ENCODE results near the gene KIF9.
"Not testable (repeated sequence)": the region's sequence is repeated elsewhere in the genome, so short reads cannot be mapped to it uniquely, and the experiment has no call there.

The KIF9 gene

DNA sequence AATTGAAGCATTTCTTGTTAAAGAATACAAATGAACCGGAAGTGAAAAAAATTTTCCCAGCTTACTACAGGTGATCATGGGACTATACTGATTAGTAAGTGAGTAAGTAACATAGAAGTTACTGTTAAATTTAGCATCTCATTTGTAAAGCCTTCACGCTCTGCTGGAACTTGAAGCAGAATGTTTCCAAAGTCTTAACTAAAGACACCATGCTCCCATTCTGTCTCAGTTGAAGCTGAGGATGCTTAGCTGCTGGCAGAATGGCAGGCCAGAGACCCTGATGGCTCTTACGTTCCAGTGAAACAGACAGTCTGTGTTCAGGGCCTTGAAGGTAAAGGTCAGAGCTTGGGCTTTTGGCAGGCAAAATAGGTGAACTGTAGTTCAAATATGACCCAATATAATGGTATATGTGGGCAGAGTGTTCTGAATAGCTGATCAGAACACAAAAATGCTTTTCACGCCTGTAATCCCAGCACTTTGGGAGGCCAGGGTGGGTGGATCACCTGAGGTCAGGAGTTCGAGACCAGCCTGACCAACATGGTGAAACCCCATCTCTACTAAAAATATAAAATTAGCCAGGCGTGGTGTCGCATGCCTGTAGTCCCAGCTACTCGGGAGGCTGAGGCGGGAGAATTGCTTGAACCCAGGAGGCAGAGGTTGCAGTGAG, 9.3 kb upstream of the KIF9 start:
- DNase-seq: not testable (repeated sequence)

- DNase-seq: no peak
Measured at GRCh38 chr3:47291158-47291753, 8.7 kb upstream of the KIF9 start.

DNA sequence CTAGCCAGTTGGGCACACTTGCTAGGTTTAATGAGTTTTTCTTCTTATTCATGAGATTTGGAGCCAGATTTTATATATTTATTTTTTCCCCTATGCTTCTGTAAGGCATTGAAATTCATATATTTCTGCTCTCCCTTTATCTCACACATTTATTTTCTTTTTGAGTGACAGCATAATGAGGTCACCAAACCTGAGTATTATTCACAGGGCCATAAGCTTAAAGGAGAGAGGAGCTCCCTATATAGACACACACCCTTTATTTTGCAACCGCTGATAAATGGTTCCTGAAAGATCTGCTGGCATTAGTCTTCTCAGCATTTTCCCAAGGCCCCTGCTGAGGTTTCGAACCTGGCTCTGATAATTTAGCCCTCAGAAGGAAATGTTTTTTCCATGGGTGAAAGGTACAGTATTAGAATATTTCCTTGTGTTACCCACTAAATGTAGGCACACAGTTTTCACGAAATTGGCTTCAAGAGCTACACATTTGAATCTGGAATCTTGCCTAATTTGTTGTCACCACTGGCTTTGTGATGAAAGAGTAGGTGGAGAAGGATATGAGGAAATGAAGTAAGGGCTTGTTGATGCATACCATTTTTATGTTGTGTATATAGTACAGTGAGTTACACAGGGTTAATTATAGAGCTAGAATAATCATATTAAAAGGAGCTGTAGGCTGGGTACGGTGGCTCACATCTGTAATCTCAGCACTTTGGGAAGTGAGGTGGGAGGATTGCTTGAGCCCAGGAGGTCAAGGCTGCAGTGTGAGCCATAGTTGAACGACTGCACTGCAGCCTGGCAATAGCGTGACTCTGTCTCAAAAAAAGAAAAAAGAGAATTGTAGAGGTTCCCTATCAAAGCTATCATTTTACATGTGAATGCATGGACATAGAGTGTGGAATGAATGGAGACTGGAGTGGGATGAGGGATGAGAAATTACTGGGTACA, 6.6 kb upstream of the KIF9 start:
- no peak for DNase-seq

- DNase-seq: no peak
Measured at GRCh38 chr3:47283591-47284364, 1.2 kb upstream of the KIF9 start.

DNA sequence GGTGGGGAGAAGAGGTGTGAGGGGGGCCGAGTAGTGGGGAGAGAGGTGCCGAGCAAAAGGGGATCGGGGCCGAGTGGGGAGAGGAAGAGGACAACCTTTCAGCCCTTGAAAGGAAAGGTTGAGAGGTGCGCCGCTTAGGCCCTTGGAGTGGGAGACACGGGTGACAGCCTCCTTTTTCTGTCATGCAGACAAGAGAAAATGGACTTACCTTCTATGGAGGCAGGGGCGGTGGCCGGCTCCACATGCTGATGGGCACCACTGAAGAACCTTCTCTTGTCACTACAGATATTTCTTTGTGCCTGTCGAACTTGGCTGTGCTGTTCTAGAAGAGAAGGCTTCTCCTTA, 566 bp upstream of the KIF9 start:
- no peak for DNase-seq

- no peak for DNase-seq
Measured at GRCh38 chr3:47280519-47280918, 2.1 kb downstream of the KIF9 start.

GRCh38 chr3:47276558-47276957, 6.0 kb downstream of the KIF9 start:
- no peak for DNase-seq

GRCh38 chr3:47274652-47275051, 7.9 kb downstream of the KIF9 start:
- DNase-seq: no peak

DNA sequence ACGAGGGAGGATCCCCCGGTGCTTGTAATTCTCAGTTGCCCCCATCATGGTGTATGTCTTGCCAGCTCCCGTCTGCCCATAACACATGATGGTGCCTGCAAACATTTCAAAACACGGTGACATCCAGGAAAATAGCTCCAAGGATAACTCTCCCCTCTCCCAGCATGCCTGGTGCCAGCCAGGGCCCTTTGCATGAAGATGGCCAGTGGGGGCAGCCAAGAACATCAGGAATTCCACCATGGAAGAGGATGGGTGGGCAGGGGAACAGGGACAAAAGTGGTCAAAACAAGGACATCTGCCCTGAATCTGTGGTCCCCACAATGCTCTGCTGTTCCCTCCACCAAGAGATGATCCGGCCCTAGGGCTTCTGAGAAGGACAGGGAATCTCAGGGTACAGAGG, 9.0 kb downstream of the KIF9 start:
- no peak for DNase-seq

DNA sequence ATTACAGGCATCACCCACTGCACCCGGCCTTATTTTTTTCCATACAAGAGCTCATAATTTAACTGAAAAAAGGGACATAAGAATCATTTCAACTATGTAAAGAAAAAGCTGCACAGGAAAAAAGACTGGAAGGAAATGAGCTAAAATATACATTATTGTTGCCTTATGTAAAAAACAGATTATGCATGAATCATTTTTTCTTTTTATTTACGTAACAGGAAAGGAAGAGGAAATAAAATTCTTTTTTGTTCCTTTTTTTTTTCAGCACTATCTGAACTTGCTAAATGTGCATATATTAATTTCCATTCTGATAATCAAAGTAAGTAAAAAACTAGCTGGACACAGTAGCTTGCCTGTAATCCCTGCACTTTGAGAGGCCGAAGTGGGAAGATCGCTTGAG, 12.1 kb downstream of the KIF9 start:
- no peak for DNase-seq

DNA sequence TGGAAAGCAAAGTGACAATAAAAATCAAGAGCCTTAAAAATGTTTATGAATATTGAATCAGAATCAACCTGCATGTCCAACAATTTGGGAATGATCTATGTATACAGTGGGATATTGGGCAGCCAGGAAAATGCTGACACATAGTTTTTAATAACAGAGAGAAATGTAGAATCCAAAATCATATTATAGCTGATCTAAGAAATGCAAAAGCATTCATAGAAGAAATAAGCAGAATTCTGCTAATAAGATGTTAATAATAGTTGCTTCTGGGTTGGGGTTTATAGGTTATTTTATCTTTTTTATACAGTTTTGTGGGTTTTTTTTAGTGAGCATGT, 15.1 kb downstream of the KIF9 start:
- no peak for DNase-seq

GRCh38 chr3:47266709-47267489, 15.7 kb downstream of the KIF9 start:
- no peak for DNase-seq

DNA sequence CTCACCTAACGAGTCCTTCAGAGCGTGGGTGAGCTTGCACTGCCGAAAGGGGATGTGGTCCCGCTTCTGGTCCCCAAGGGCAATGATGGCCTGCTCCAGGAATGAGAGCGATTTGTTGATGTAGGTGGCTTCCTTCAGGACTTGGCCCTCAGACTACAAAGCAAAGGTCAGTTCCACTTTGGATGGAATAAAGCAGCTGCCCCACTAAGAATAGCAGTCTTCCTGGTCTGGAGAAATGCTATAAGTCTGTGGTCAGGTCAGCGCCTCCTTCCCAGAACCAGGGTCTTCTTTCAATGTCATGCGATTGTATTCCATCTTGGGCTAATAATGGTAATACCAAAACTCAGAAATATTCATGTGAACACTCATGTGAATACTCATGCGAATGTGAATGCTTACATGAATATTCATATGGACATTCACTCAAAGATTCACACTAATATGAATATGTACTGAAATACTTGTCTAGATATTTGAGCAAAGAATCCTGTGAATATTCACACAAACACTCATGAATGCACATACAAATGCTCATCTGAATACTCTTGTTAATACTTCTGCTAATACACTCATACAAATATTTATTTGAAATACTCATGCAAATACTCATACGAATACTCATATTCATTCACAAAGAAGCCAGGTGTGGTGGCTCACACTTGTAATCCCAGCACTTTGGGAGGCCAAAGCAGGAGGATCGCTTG, 16.7 kb downstream of the KIF9 start:
- DNase-seq: no peak

DNA sequence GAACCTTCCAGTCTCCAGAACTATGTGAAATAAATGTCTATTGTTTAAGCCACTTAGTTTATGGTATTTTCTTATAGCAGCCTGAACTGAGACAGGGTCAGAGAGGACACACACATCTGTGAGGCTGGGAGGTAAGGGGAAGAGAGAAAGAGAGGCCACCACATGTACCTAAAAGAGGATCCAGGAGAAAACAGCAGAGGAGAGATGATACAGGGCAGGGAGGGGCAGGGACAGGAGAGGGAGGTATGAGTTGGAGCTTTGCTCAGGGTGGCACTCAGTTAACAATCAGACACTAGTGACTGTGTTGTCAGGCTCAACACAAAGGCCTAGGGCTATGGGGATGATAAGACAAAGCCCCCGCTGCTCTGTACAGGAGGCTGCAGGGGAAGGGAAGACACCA, 17.6 kb downstream of the KIF9 start:
- no peak for DNase-seq

GRCh38 chr3:47261301-47261700, 21.3 kb downstream of the KIF9 start:
- no peak for DNase-seq

GRCh38 chr3:47260605-47261004, 22.0 kb downstream of the KIF9 start:
- DNase-seq: no peak

DNA sequence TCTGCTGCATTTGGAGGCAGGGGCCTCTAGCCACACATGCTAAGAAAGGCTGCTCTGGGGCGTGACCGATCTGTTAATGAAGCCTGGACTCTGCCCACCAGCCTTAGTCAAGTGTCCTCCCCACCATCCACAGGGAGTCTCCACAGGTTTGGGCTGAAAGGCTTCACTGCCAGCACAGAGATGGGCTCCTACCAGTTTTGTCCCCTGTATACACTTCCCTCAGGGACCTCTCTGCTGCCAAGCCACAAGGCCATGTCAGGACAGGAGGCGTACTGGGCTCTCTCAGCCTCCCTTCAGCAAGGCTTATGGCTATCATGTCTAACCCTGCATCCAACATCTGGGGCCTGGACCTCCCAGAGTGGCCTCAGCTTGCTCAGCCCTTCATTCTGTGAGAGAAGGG, 23.5 kb downstream of the KIF9 start:
- no peak for DNase-seq

DNA sequence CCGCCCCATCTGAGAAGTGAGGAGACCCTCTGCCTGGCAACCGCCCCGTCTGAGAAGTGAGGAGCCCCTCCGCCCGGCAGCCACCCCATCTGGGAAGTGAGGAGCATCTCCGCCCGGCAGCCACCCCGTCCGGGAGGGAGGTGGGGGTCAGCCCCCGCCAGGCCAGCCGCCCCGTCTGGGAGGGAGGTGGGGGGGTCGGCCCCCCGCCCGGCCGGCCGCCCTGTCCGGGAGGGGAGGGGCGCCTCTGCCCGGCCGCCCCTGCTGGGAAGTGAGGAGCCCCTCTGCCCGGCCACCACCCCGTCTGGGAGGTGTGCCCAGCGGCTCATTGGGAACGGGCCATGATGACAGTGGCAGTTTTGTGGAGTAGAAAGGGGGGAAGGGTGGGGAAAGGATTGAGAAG, 26.3 kb downstream of the KIF9 start:
- DNase-seq: not testable (repeated sequence)

- no peak for DNase-seq
Measured at GRCh38 chr3:47251689-47252088, 30.9 kb downstream of the KIF9 start.

DNA sequence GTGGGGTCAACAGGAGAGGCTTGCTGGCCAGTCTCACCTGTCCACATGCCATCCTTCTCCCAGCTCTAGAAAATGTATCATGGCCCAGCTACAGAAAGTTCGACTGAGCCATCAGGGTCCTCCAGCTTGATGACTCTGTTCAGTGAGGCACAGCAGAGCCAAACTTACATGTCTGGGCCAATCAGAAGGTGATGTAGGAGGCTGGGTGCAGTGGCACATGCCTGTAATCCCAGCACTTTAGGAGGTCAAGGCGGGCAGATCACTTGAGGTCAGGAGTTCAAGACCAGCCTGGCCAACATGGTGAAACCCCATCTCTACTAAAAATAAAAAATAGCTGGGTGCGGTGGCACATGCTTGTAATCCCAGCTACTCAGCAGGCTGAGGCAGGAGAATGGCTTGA, 31.5 kb downstream of the KIF9 start:
- not testable (repeated sequence) for DNase-seq

- no peak for DNase-seq
Measured at GRCh38 chr3:47250309-47251060, 32.1 kb downstream of the KIF9 start.
